GM23248 (cell line): ENCODE measurements around the gene GINS2.

ENCODE experiments used
- EZH2 ChIP-seq: fragments of 200-600 bp; sonication (generic); IDR thresholded peaks from 2 replicates; pipeline ENCODE4 v1.6.1; 2018; ENCODE audit warnings: antibody characterized with exemption, mild to moderate bottlenecking; ENCODE audit not compliant: insufficient read depth, poor library complexity, severe bottlenecking
- EZH2phosphoT487 ChIP-seq: fragments of 200-600 bp; sonication (generic); IDR thresholded peaks from 2 replicates; pipeline ENCODE4 v1.6.1; 2018; ENCODE audit warnings: antibody characterized with exemption, moderate library complexity, mild to moderate bottlenecking, low read depth; ENCODE audit not compliant: insufficient read depth

- no peak for TF ChIP-seq EZH2
- TF ChIP-seq EZH2phosphoT487 = no peak
Observed at GRCh38 chr16:85665929-85666328, 22.8 kb downstream of the GINS2 start.
